HCT116 (cell line): ENCODE results near the gene GALK1. TPM values are rescaled to one million over a fixed set of nuclear protein-coding genes. Genes with fewer than 3 reads are reported as not detected.

Experiments
- ATAC-seq: fragments of 200-7000 bp; cut with Tn5 transposase; 2 replicates; pipeline ENCODE4 v1.9.1; 2020; ENCODE audit warnings: mild to moderate bottlenecking, moderate library complexity
- BruUV-seq: library from RNA; stranded (reverse); fragments of 400-500 nt; replicated peaks from 2 replicates; lab custom pipeline; 2021; lab: Mats Ljungman, UMichigan
- CTCF ChIA-PET: fragments of 300-600 bp; sonication (Branson Sonifier 250); formaldehyde crosslinking; loops from one replicate; lab custom pipeline; 2021; ENCODE audit warnings: antibody characterized with exemption; lab: Charles Lee
- POLR2A ChIA-PET: fragments of 300-600, 350-600 bp; sonication (Branson Sonifier 250); formaldehyde crosslinking; loops from one replicate; lab custom pipeline; 2021; ENCODE audit warnings: antibody characterized with exemption; lab: Charles Lee
- RAD21 ChIA-PET, 2 experiments: fragments of 300-600 bp; sonication (Branson Sonifier 250); formaldehyde crosslinking; loops; one replicate each; lab custom pipeline; 2023; ENCODE audit warnings: low total read pairs in 2 of 2; ENCODE audit not compliant: uncharacterized antibody in 2 of 2, unreplicated experiment in 2 of 2, low non-redundant PET in 1 of 2; lab: Charles Lee
- DNase-seq: peaks from one replicate; pipeline ENCODE4 v3.0.0-alpha.2; 2010; ENCODE audit warnings: low read depth, low spot score
- H2AFZ ChIP-seq: fragments of 200-600 bp; shearing (Covaris generic), sonication (generic); 2 replicates; pipeline ENCODE4 v1.6.1; 2017; ENCODE audit warnings: low read depth, mixed run types, mixed read lengths, antibody characterized with exemption, low read length; ENCODE audit not compliant: poor library complexity, severe bottlenecking
- H3K27ac ChIP-seq: 2 replicates; pipeline ENCODE4 v1.5.1; 2012; ENCODE audit warnings: low read depth, low read length
- H3K27me3 ChIP-seq: fragments of 200-600 bp; sonication (generic); 2 replicates; pipeline ENCODE4 v1.6.1; 2016; ENCODE audit warnings: mixed run types, low read length, mixed read lengths; ENCODE audit not compliant: insufficient read depth
- H3K36me3 ChIP-seq, 2 experiments: fragments of 200-500 bp in 1 of 2; fragments of 200-600 bp in 1 of 2; sonication (Bioruptor generic) in 1 of 2; sonication (generic) in 1 of 2; 2 replicates each; pipeline versions ENCODE4 v1.5.1 to v1.6.1; 2014 to 2016; ENCODE audit warnings: low read length in 2 of 2, inconsistent platforms in 1 of 2, mixed read lengths in 1 of 2, mixed run types in 1 of 2; ENCODE audit not compliant: insufficient read depth in 2 of 2, control insufficient read depth in 1 of 2
- H3K4me1 ChIP-seq, 2 experiments: fragments of 200-600 bp in 1 of 2; sonication (generic) in 1 of 2; 2 replicates each; pipeline versions ENCODE4 v1.5.1 to v1.6.1; 2012 to 2017; ENCODE audit warnings: low read length in 2 of 2, inconsistent platforms in 1 of 2, mild to moderate bottlenecking in 1 of 2, mixed read lengths in 1 of 2, mixed run types in 1 of 2, moderate library complexity in 1 of 2; ENCODE audit not compliant: insufficient read depth in 2 of 2, control insufficient read depth in 1 of 2
- H3K4me2 ChIP-seq: fragments of 200-600 bp; sonication (generic); 2 replicates; pipeline ENCODE4 v1.6.1; 2017; ENCODE audit warnings: mixed run types, low read length, mixed read lengths
- H3K4me3 ChIP-seq, 2 experiments: fragments of 200-600 bp in 1 of 2; sonication (generic) in 1 of 2; replicated peaks in 1 of 2; 2 replicates each; pipeline ENCODE4 v1.5.1; 2011 to 2016; ENCODE audit warnings: low read length in 2 of 2, control low read depth in 1 of 2, low read depth in 1 of 2, mild to moderate bottlenecking in 1 of 2, mixed read lengths in 1 of 2, mixed run types in 1 of 2
- H3K79me2 ChIP-seq: fragments of 200-600 bp; sonication (generic); 2 replicates; pipeline ENCODE4 v1.6.1; 2017; ENCODE audit warnings: mild to moderate bottlenecking, mixed run types, low read length, moderate library complexity, mixed read lengths; ENCODE audit not compliant: insufficient read depth
- H3K9ac ChIP-seq: fragments of 200-600 bp; sonication (generic); 2 replicates; pipeline ENCODE4 v1.6.1; 2016; ENCODE audit warnings: low read length, mixed read lengths
- H3K9me2 ChIP-seq: fragments of 200-600 bp; sonication (generic), shearing (Covaris generic); 2 replicates; pipeline ENCODE4 v1.6.1; 2017; ENCODE audit warnings: mixed run types, mild to moderate bottlenecking, moderate library complexity; ENCODE audit not compliant: insufficient read depth
- H3K9me3 ChIP-seq, 2 experiments: fragments of 200-500 bp in 1 of 2; fragments of 200-600 bp in 1 of 2; sonication (Bioruptor generic) in 1 of 2; sonication (generic) in 1 of 2; 2 replicates each; pipeline ENCODE4 v1.6.1; 2014 to 2017; ENCODE audit warnings: low read length in 2 of 2, mixed read lengths in 2 of 2, inconsistent platforms in 1 of 2, low read depth in 1 of 2, mild to moderate bottlenecking in 1 of 2, mixed run types in 1 of 2, moderate library complexity in 1 of 2; ENCODE audit not compliant: control insufficient read depth in 1 of 2, insufficient read depth in 1 of 2
- H4K20me1 ChIP-seq: fragments of 200-600 bp; sonication (generic), shearing (Covaris generic); 2 replicates; pipeline ENCODE4 v1.6.1; 2017; ENCODE audit warnings: mixed run types, mild to moderate bottlenecking, moderate library complexity; ENCODE audit not compliant: insufficient read depth
- CTCF ChIP-seq, 3 experiments: fragments of 200-600 bp in 1 of 3; sonication (generic) in 1 of 3; IDR thresholded peaks in 2 of 3; conservative IDR thresholded peaks in 1 of 3; 2 replicates each; pipeline ENCODE4 v1.5.1; 2012 to 2017; ENCODE audit warnings: low read depth in 2 of 3, low read length in 2 of 3, antibody characterized with exemption in 1 of 3, borderline replicate concordance in 1 of 3, control low read depth in 1 of 3, mild to moderate bottlenecking in 1 of 3, mixed read lengths in 1 of 3, mixed run types in 1 of 3, moderate library complexity in 1 of 3; ENCODE audit not compliant: insufficient read depth in 1 of 3
- ELF1 ChIP-seq: IDR thresholded peaks from 2 replicates; pipeline ENCODE4 v1.6.1; 2012; ENCODE audit warnings: low read depth, borderline replicate concordance
- POLR2A ChIP-seq: IDR thresholded peaks from 2 replicates; pipeline ENCODE4 v1.7.0; 2011; ENCODE audit warnings: borderline replicate concordance; ENCODE audit not compliant: insufficient read depth, insufficient read length; ENCODE audit errors: extremely low read depth
- POLR2AphosphoS5 ChIP-seq: IDR thresholded peaks from 2 replicates; pipeline ENCODE4 v1.6.1; 2011; ENCODE audit warnings: mild to moderate bottlenecking, low read depth, low read length, moderate library complexity
- intact Hi-C: fragments of 100-400 bp; cut with micrococcal nuclease; formaldehyde crosslinking; loops from 2 replicates; pipeline ENCODE4 v1.10.0; 2022
- total RNA-seq: library from RNA; stranded (reverse); gene quantifications from one replicate; pipeline ENCODE4 v1.2.1, GENCODE V29; 2021; ENCODE audit not compliant: unreplicated experiment

Gene GALK1
- total RNA-seq, 1 experiment from 2014 or later: 57.8 TPM

DNA sequence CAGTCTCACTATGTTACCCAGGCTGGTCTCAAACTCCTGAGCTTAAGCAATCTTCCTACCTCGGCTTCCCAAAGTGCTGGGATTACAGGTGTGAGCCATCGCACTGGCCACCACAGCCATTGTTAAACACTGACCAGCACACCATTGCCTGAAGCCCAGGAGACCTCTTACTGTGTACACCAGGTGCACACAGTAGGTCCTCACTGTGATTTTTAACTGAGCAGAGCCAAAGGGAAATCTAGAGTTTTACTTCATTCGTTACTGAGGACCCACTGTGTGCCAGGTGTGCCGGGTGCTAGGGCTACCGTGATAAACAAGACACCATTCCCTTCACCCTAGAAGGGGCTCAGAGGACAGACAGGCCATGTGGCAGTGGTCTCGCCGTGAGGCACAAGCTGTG lies 39.5 kb downstream of the GALK1 start:
- Histone ChIP-seq H3K4me1 (peaks cover 21 to 29% of the 10 kb centered on the region in 2 experiments), H4K20me1 (no peaks in the 10 kb centered on the region), H2AFZ (no peak overlapping the region), H3K9me3 (no peaks in the 10 kb centered on the region), H3K36me3 (peaks cover 35 to 50% of the 10 kb centered on the region in 2 experiments), H3K9ac (no peak overlapping the region), H3K27me3 (no peaks in the 10 kb centered on the region), H3K27ac (peak overlapping the region; percentile 8; the same call in 1 of the 2 replicates), H3K9me2 (no peaks in the 10 kb centered on the region), H3K79me2 (peaks cover 47% of the 10 kb centered on the region), H3K4me2 (no peak overlapping the region), H3K4me3 (no peak overlapping the region)
- no TSS peak for BruUV-seq
- ChIA-PET POLR2A (interaction anchor here (1.3 to 4.0 kb wide), 2 partner anchors 19 to 43 kb away, joined by 5 to 24 read pairs; no protein-coding TSS in a partner anchor), RAD21 (no interaction called here), CTCF (no interaction called here)
- ATAC-seq (no peak), DNase-seq (no peak)
- intact Hi-C loops: no loop called here
- no peak; the same call in 1 of the 2 replicates for TF ChIP-seq POLR2AphosphoS5
- TF ChIP-seq CTCF (IDR thresholded peaks at IDR 0.05 in 2 of 3, conservative IDR thresholded peaks at IDR 0.05 in 1 of 3; ENCODE audit: borderline replicate concordance in 1 of 3, insufficient read depth in 1 of 3, low read depth in 2 of 3, low read length in 2 of 3): no peak
- TF ChIP-seq POLR2A: no peak
- TF ChIP-seq ELF1: no peak
